H9 (cell line): Measurements from ENCODE around the gene KLHL18. TPM values are rescaled to one million over a fixed set of nuclear protein-coding genes. Genes with fewer than 3 reads are reported as not detected.

ENCODE experiments used
- DNase-seq: peaks from one replicate; pipeline ENCODE4 v3.0.0-alpha.2; 2017
- H2AFZ ChIP-seq: one replicate; pipeline ENCODE4 v1.6.1; 2013; ENCODE audit warnings: mild to moderate bottlenecking, low read length, control low read depth, moderate library complexity
- H2AK5ac ChIP-seq: 2 replicates; pipeline ENCODE4 v1.6.1; 2013; ENCODE audit warnings: low read length, control low read depth, mixed read lengths; ENCODE audit not compliant: insufficient read length
- H2BK120ac ChIP-seq: one replicate; pipeline ENCODE4 v1.6.1; 2013; ENCODE audit warnings: low read depth, mild to moderate bottlenecking, low read length, control low read depth, inconsistent platforms; ENCODE audit not compliant: poor library complexity, severe bottlenecking
- H2BK12ac ChIP-seq: 2 replicates; pipeline ENCODE4 v1.6.1; 2013; ENCODE audit warnings: low read length, control low read depth, mixed read lengths, low read depth; ENCODE audit not compliant: insufficient read length
- H2BK15ac ChIP-seq: 2 replicates; pipeline ENCODE4 v1.6.1; 2013; ENCODE audit warnings: low read depth, low read length, control low read depth
- H2BK20ac ChIP-seq: one replicate; pipeline ENCODE4 v1.6.1; 2013; ENCODE audit warnings: low read depth, mild to moderate bottlenecking, low read length, control low read depth, inconsistent platforms; ENCODE audit not compliant: poor library complexity, severe bottlenecking
- H2BK5ac ChIP-seq: 2 replicates; pipeline ENCODE4 v1.6.1; 2013; ENCODE audit warnings: low read length, control low read depth, mixed read lengths; ENCODE audit not compliant: insufficient read length
- H3K14ac ChIP-seq: 2 replicates; pipeline ENCODE4 v1.6.1; 2013; ENCODE audit warnings: low read length, control low read depth; ENCODE audit not compliant: insufficient read depth
- H3K18ac ChIP-seq: 2 replicates; pipeline ENCODE4 v1.6.1; 2013; ENCODE audit warnings: low read depth, mild to moderate bottlenecking, mixed read lengths, low read length, control low read depth; ENCODE audit not compliant: insufficient read length
- H3K23ac ChIP-seq: 2 replicates; pipeline ENCODE4 v1.6.1; 2013; ENCODE audit warnings: low read length, control low read depth, mixed read lengths, low read depth; ENCODE audit not compliant: insufficient read length
- H3K23me2 ChIP-seq: 2 replicates; pipeline ENCODE4 v1.6.1; 2013; ENCODE audit warnings: low read depth, mild to moderate bottlenecking, mixed read lengths, low read length, control low read depth; ENCODE audit not compliant: insufficient read length, poor library complexity, severe bottlenecking
- H3K27ac ChIP-seq: 2 replicates; pipeline ENCODE4 v1.5.1; 2013; ENCODE audit warnings: low read length, control low read depth, mixed read lengths, low read depth; ENCODE audit not compliant: insufficient read length
- H3K27me3 ChIP-seq: 2 replicates; pipeline ENCODE4 v1.6.1; 2013; ENCODE audit warnings: low read length, control low read depth, inconsistent platforms; ENCODE audit not compliant: insufficient read depth
- H3K4ac ChIP-seq: 2 replicates; pipeline ENCODE4 v1.6.1; 2013; ENCODE audit warnings: low read depth, mild to moderate bottlenecking, control low read depth, inconsistent platforms, low read length, moderate library complexity
- H3K4me1 ChIP-seq: 2 replicates; pipeline ENCODE4 v1.6.1; 2013; ENCODE audit warnings: low read length, control low read depth, inconsistent platforms; ENCODE audit not compliant: insufficient read depth
- H3K4me2 ChIP-seq: 2 replicates; pipeline ENCODE4 v1.6.1; 2013; ENCODE audit warnings: low read length, control low read depth, mixed read lengths; ENCODE audit not compliant: insufficient read length, insufficient read depth
- H3K56ac ChIP-seq: 2 replicates; pipeline ENCODE4 v1.6.1; 2013; ENCODE audit warnings: low read depth, mild to moderate bottlenecking, mixed read lengths, low read length, control low read depth; ENCODE audit not compliant: insufficient read length
- H3K79me1 ChIP-seq: 2 replicates; pipeline ENCODE4 v1.6.1; 2013; ENCODE audit warnings: low read depth, mild to moderate bottlenecking, moderate library complexity, low read length, control low read depth, inconsistent platforms; ENCODE audit not compliant: insufficient read depth, poor library complexity, severe bottlenecking
- H3K79me2 ChIP-seq: 2 replicates; pipeline ENCODE4 v1.6.1; 2013; ENCODE audit warnings: low read length, control low read depth, inconsistent platforms; ENCODE audit not compliant: insufficient read depth
- H3K9ac ChIP-seq: 2 replicates; pipeline ENCODE4 v1.6.1; 2013; ENCODE audit warnings: low read length, control low read depth, mixed read lengths; ENCODE audit not compliant: insufficient read length; ENCODE audit errors: extremely low read depth
- H3K9me3 ChIP-seq: one replicate; pipeline ENCODE4 v1.6.1; 2013; ENCODE audit warnings: low read depth, low read length, inconsistent platforms; ENCODE audit not compliant: control insufficient read depth
- H3T11ph ChIP-seq: one replicate; pipeline ENCODE4 v1.6.1; 2013; ENCODE audit warnings: mild to moderate bottlenecking, low read length, control low read depth, inconsistent platforms
- H4K20me1 ChIP-seq: one replicate; pipeline ENCODE4 v1.6.1; 2013; ENCODE audit not compliant: control insufficient read depth, insufficient read length, insufficient read depth
- H4K5ac ChIP-seq: 2 replicates; pipeline ENCODE4 v1.6.1; 2013; ENCODE audit warnings: low read depth, mild to moderate bottlenecking, mixed read lengths, low read length, control low read depth; ENCODE audit not compliant: insufficient read length
- H4K8ac ChIP-seq: replicated peaks from 2 replicates; pipeline ENCODE4 v1.6.1; 2013; ENCODE audit warnings: low read length, control low read depth, mixed read lengths, low read depth; ENCODE audit not compliant: insufficient read length
- H4K91ac ChIP-seq: 2 replicates; pipeline ENCODE4 v1.6.1; 2013; ENCODE audit warnings: low read depth, mild to moderate bottlenecking, moderate library complexity, mixed read lengths, low read length, control low read depth; ENCODE audit not compliant: insufficient read length
- H3K27ac Mint-ChIP-seq, 3 experiments: 2 replicates in 2 of 3; 3 replicates in 1 of 3; pipeline ENCODE4 v1.8.0; 2020 to 2021; ENCODE audit warnings: mixed read lengths in 3 of 3, mild to moderate bottlenecking in 1 of 3, moderate library complexity in 1 of 3
- H3K27me3 Mint-ChIP-seq: 2 replicates; pipeline ENCODE4 v1.8.0; 2021; ENCODE audit warnings: low read depth, mild to moderate bottlenecking, moderate library complexity, mixed read lengths
- H3K36me3 Mint-ChIP-seq, 3 experiments: 2 replicates in 2 of 3; 3 replicates in 1 of 3; pipeline ENCODE4 v1.8.0; 2020 to 2021; ENCODE audit warnings: low read depth in 3 of 3, mixed read lengths in 3 of 3; ENCODE audit not compliant: insufficient read depth in 1 of 3
- H3K4me1 Mint-ChIP-seq, 2 experiments: 2 replicates each; pipeline ENCODE4 v1.8.0; 2020; ENCODE audit warnings: mixed read lengths in 2 of 2
- H3K4me3 Mint-ChIP-seq, 2 experiments: 2 replicates in 1 of 2; 3 replicates in 1 of 2; pipeline ENCODE4 v1.8.0; 2020 to 2021; ENCODE audit warnings: mild to moderate bottlenecking in 2 of 2, mixed read lengths in 2 of 2, moderate library complexity in 1 of 2
- H3K9me3 Mint-ChIP-seq, 2 experiments: 2 replicates in 1 of 2; 3 replicates in 1 of 2; pipeline ENCODE4 v1.8.0; 2020; ENCODE audit warnings: mild to moderate bottlenecking in 2 of 2, mixed read lengths in 2 of 2, moderate library complexity in 1 of 2
- CTCF ChIP-seq: fragments of 200-600 bp; sonication (generic); conservative IDR thresholded peaks from 3 replicates; pipeline ENCODE4 v1.8.0; 2021; ENCODE audit warnings: antibody characterized with exemption, mild to moderate bottlenecking
- WGBS: extraction: QIAGEN DNeasy Blood & Tissue Kit; methylation state at CpG from one replicate; pipeline ENCODE4 v1.1.7; 2013; ENCODE audit warnings: missing lambda C conversion rate, low lambda C conversion rate, mixed read lengths; ENCODE audit not compliant: insufficient read length; ENCODE audit errors: extremely low coverage; 5-methylcytosine and 5-hydroxymethylcytosine counted together
- total RNA-seq: library from RNA; stranded (reverse); gene quantifications from 2 replicates; pipeline ENCODE4 v1.2.1, GENCODE V29; 2021

KLHL18 gene
- total RNA-seq, 1 experiment from 2014 or later: 55.3 TPM

GRCh38 chr3:47385007-47385406 lies 102.3 kb downstream of the KLHL18 start:
- Histone ChIP-seq H3K23ac (no peak overlapping the region), H3K56ac (no peak overlapping the region), H3K14ac (no peak overlapping the region), H3K4me2 (no peak overlapping the region), H3K79me2 (peaks cover 20% of the 10 kb centered on the region; the same call in 1 of the 2 replicates), H2BK15ac (no peak overlapping the region), H3K4me1 (no peaks in the 10 kb centered on the region), H4K20me1 (no peaks in the 10 kb centered on the region), H2BK120ac (no peak overlapping the region), H2BK12ac (no peak overlapping the region), H3T11ph (no peak overlapping the region), H2BK5ac (no peak overlapping the region), H4K91ac (no peak overlapping the region), H4K5ac (no peak overlapping the region), H3K9ac (no peak overlapping the region), H3K4ac (no peak overlapping the region), H3K79me1 (peaks cover 6% of the 10 kb centered on the region), H2BK20ac (no peak overlapping the region), H2AFZ (no peak overlapping the region), H3K27me3 (no peaks in the 10 kb centered on the region), H3K23me2 (peaks cover 10% of the 10 kb centered on the region), H2AK5ac (no peak overlapping the region), H3K27ac (no peak overlapping the region), H4K8ac (no peak overlapping the region), H3K18ac (no peak overlapping the region), H3K9me3 (no peaks in the 10 kb centered on the region)
- no CpG with 5 or more reads among the region's 4 CpGs for WGBS
- no peak overlapping the region for H3K4me3 Mint-ChIP-seq
- DNase-seq: no peak
- TF ChIP-seq CTCF: no peak
- peaks cover 14 to 16% of the 10 kb centered on the region in 2 experiments for H3K4me1 Mint-ChIP-seq
- H3K27me3 Mint-ChIP-seq: no peaks in the 10 kb centered on the region
- H3K36me3 Mint-ChIP-seq: peaks cover 7 to 16% (median 13%) of the 10 kb centered on the region in 3 experiments; a peak in 6 of 7 replicates
- H3K27ac Mint-ChIP-seq: no peak overlapping the region
- no peaks in the 10 kb centered on the region; a peak in 1 of 5 replicates for H3K9me3 Mint-ChIP-seq
